A673 (cell line): Measurements from ENCODE around the gene VCP.

Source experiments
- EZH2 ChIP-seq: fragments of 200-600 bp; sonication (generic); IDR thresholded peaks from 2 replicates; pipeline ENCODE4 v1.6.1; 2017; ENCODE audit warnings: borderline replicate concordance, low read depth, mild to moderate bottlenecking, mixed read lengths, antibody characterized with exemption, low read length; ENCODE audit not compliant: poor library complexity, severe bottlenecking
- TF ChIP-seq, protein P1 (sequence below): fragments of 300-800, 200-600 bp; sonication (generic); conservative IDR thresholded peaks from 2 replicates; pipeline ENCODE4 v1.5.1; 2017; ENCODE audit warnings: low read depth, mild to moderate bottlenecking, antibody characterized with exemption, low read length, moderate library complexity, mixed read lengths

DNA sequence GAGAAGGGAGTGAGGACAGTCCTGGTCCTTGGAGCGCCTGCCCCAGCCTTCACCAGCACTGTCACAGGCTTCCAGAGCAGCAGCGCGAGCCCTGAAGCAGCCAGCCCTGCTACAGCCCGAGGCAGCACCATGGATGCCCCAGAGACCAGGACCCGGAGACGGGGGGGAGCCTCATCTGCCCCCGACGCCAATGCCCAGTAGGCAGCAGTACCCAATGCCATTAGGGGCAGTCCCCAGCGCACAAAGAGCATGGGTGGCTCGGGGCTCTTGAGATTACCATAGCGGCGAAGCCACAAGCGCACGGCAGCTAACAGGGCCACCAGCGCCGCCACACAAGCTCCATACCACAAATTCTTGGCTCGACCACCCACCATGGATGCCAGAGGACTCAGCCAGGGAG, 19.1 kb upstream of the VCP start:
- TF ChIP-seq, protein P1, sequence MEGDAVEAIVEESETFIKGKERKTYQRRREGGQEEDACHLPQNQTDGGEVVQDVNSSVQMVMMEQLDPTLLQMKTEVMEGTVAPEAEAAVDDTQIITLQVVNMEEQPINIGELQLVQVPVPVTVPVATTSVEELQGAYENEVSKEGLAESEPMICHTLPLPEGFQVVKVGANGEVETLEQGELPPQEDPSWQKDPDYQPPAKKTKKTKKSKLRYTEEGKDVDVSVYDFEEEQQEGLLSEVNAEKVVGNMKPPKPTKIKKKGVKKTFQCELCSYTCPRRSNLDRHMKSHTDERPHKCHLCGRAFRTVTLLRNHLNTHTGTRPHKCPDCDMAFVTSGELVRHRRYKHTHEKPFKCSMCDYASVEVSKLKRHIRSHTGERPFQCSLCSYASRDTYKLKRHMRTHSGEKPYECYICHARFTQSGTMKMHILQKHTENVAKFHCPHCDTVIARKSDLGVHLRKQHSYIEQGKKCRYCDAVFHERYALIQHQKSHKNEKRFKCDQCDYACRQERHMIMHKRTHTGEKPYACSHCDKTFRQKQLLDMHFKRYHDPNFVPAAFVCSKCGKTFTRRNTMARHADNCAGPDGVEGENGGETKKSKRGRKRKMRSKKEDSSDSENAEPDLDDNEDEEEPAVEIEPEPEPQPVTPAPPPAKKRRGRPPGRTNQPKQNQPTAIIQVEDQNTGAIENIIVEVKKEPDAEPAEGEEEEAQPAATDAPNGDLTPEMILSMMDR = no peak
- TF ChIP-seq EZH2 = no peak
